H9 (cell line): ENCODE data around the gene ENOX1. TPM values are rescaled to one million over a fixed set of nuclear protein-coding genes. Genes with fewer than 3 reads are reported as not detected.

Source experiments
- DNase-seq: peaks from one replicate; pipeline ENCODE4 v3.0.0-alpha.2; 2017
- H2AFZ ChIP-seq: one replicate; pipeline ENCODE4 v1.6.1; 2013; ENCODE audit warnings: mild to moderate bottlenecking, low read length, control low read depth, moderate library complexity
- H2AK5ac ChIP-seq: 2 replicates; pipeline ENCODE4 v1.6.1; 2013; ENCODE audit warnings: low read length, control low read depth, mixed read lengths; ENCODE audit not compliant: insufficient read length
- H2BK120ac ChIP-seq: one replicate; pipeline ENCODE4 v1.6.1; 2013; ENCODE audit warnings: low read depth, mild to moderate bottlenecking, low read length, control low read depth, inconsistent platforms; ENCODE audit not compliant: poor library complexity, severe bottlenecking
- H2BK12ac ChIP-seq: 2 replicates; pipeline ENCODE4 v1.6.1; 2013; ENCODE audit warnings: low read length, control low read depth, mixed read lengths, low read depth; ENCODE audit not compliant: insufficient read length
- H2BK15ac ChIP-seq: 2 replicates; pipeline ENCODE4 v1.6.1; 2013; ENCODE audit warnings: low read depth, low read length, control low read depth
- H2BK20ac ChIP-seq: one replicate; pipeline ENCODE4 v1.6.1; 2013; ENCODE audit warnings: low read depth, mild to moderate bottlenecking, low read length, control low read depth, inconsistent platforms; ENCODE audit not compliant: poor library complexity, severe bottlenecking
- H2BK5ac ChIP-seq: 2 replicates; pipeline ENCODE4 v1.6.1; 2013; ENCODE audit warnings: low read length, control low read depth, mixed read lengths; ENCODE audit not compliant: insufficient read length
- H3K14ac ChIP-seq: 2 replicates; pipeline ENCODE4 v1.6.1; 2013; ENCODE audit warnings: low read length, control low read depth; ENCODE audit not compliant: insufficient read depth
- H3K18ac ChIP-seq: 2 replicates; pipeline ENCODE4 v1.6.1; 2013; ENCODE audit warnings: low read depth, mild to moderate bottlenecking, mixed read lengths, low read length, control low read depth; ENCODE audit not compliant: insufficient read length
- H3K23ac ChIP-seq: 2 replicates; pipeline ENCODE4 v1.6.1; 2013; ENCODE audit warnings: low read length, control low read depth, mixed read lengths, low read depth; ENCODE audit not compliant: insufficient read length
- H3K23me2 ChIP-seq: 2 replicates; pipeline ENCODE4 v1.6.1; 2013; ENCODE audit warnings: low read depth, mild to moderate bottlenecking, mixed read lengths, low read length, control low read depth; ENCODE audit not compliant: insufficient read length, poor library complexity, severe bottlenecking
- H3K27ac ChIP-seq: 2 replicates; pipeline ENCODE4 v1.5.1; 2013; ENCODE audit warnings: low read length, control low read depth, mixed read lengths, low read depth; ENCODE audit not compliant: insufficient read length
- H3K27me3 ChIP-seq: 2 replicates; pipeline ENCODE4 v1.6.1; 2013; ENCODE audit warnings: low read length, control low read depth, inconsistent platforms; ENCODE audit not compliant: insufficient read depth
- H3K4ac ChIP-seq: 2 replicates; pipeline ENCODE4 v1.6.1; 2013; ENCODE audit warnings: low read depth, mild to moderate bottlenecking, control low read depth, inconsistent platforms, low read length, moderate library complexity
- H3K4me1 ChIP-seq: 2 replicates; pipeline ENCODE4 v1.6.1; 2013; ENCODE audit warnings: low read length, control low read depth, inconsistent platforms; ENCODE audit not compliant: insufficient read depth
- H3K4me2 ChIP-seq: 2 replicates; pipeline ENCODE4 v1.6.1; 2013; ENCODE audit warnings: low read length, control low read depth, mixed read lengths; ENCODE audit not compliant: insufficient read length, insufficient read depth
- H3K56ac ChIP-seq: 2 replicates; pipeline ENCODE4 v1.6.1; 2013; ENCODE audit warnings: low read depth, mild to moderate bottlenecking, mixed read lengths, low read length, control low read depth; ENCODE audit not compliant: insufficient read length
- H3K79me1 ChIP-seq: 2 replicates; pipeline ENCODE4 v1.6.1; 2013; ENCODE audit warnings: low read depth, mild to moderate bottlenecking, moderate library complexity, low read length, control low read depth, inconsistent platforms; ENCODE audit not compliant: insufficient read depth, poor library complexity, severe bottlenecking
- H3K79me2 ChIP-seq: 2 replicates; pipeline ENCODE4 v1.6.1; 2013; ENCODE audit warnings: low read length, control low read depth, inconsistent platforms; ENCODE audit not compliant: insufficient read depth
- H3K9ac ChIP-seq: 2 replicates; pipeline ENCODE4 v1.6.1; 2013; ENCODE audit warnings: low read length, control low read depth, mixed read lengths; ENCODE audit not compliant: insufficient read length; ENCODE audit errors: extremely low read depth
- H3K9me3 ChIP-seq: one replicate; pipeline ENCODE4 v1.6.1; 2013; ENCODE audit warnings: low read depth, low read length, inconsistent platforms; ENCODE audit not compliant: control insufficient read depth
- H3T11ph ChIP-seq: one replicate; pipeline ENCODE4 v1.6.1; 2013; ENCODE audit warnings: mild to moderate bottlenecking, low read length, control low read depth, inconsistent platforms
- H4K20me1 ChIP-seq: one replicate; pipeline ENCODE4 v1.6.1; 2013; ENCODE audit not compliant: control insufficient read depth, insufficient read length, insufficient read depth
- H4K5ac ChIP-seq: 2 replicates; pipeline ENCODE4 v1.6.1; 2013; ENCODE audit warnings: low read depth, mild to moderate bottlenecking, mixed read lengths, low read length, control low read depth; ENCODE audit not compliant: insufficient read length
- H4K8ac ChIP-seq: replicated peaks from 2 replicates; pipeline ENCODE4 v1.6.1; 2013; ENCODE audit warnings: low read length, control low read depth, mixed read lengths, low read depth; ENCODE audit not compliant: insufficient read length
- H4K91ac ChIP-seq: 2 replicates; pipeline ENCODE4 v1.6.1; 2013; ENCODE audit warnings: low read depth, mild to moderate bottlenecking, moderate library complexity, mixed read lengths, low read length, control low read depth; ENCODE audit not compliant: insufficient read length
- H3K27ac Mint-ChIP-seq, 3 experiments: 2 replicates in 2 of 3; 3 replicates in 1 of 3; pipeline ENCODE4 v1.8.0; 2020 to 2021; ENCODE audit warnings: mixed read lengths in 3 of 3, mild to moderate bottlenecking in 1 of 3, moderate library complexity in 1 of 3
- H3K27me3 Mint-ChIP-seq: 2 replicates; pipeline ENCODE4 v1.8.0; 2021; ENCODE audit warnings: low read depth, mild to moderate bottlenecking, moderate library complexity, mixed read lengths
- H3K36me3 Mint-ChIP-seq, 3 experiments: 2 replicates in 2 of 3; 3 replicates in 1 of 3; pipeline ENCODE4 v1.8.0; 2020 to 2021; ENCODE audit warnings: low read depth in 3 of 3, mixed read lengths in 3 of 3; ENCODE audit not compliant: insufficient read depth in 1 of 3
- H3K4me1 Mint-ChIP-seq, 2 experiments: 2 replicates each; pipeline ENCODE4 v1.8.0; 2020; ENCODE audit warnings: mixed read lengths in 2 of 2
- H3K4me3 Mint-ChIP-seq, 2 experiments: 2 replicates in 1 of 2; 3 replicates in 1 of 2; pipeline ENCODE4 v1.8.0; 2020 to 2021; ENCODE audit warnings: mild to moderate bottlenecking in 2 of 2, mixed read lengths in 2 of 2, moderate library complexity in 1 of 2
- H3K9me3 Mint-ChIP-seq, 2 experiments: 2 replicates in 1 of 2; 3 replicates in 1 of 2; pipeline ENCODE4 v1.8.0; 2020; ENCODE audit warnings: mild to moderate bottlenecking in 2 of 2, mixed read lengths in 2 of 2, moderate library complexity in 1 of 2
- WGBS: extraction: QIAGEN DNeasy Blood & Tissue Kit; methylation state at CpG from one replicate; pipeline ENCODE4 v1.1.7; 2013; ENCODE audit warnings: missing lambda C conversion rate, low lambda C conversion rate, mixed read lengths; ENCODE audit not compliant: insufficient read length; ENCODE audit errors: extremely low coverage; 5-methylcytosine and 5-hydroxymethylcytosine counted together
- total RNA-seq: library from RNA; stranded (reverse); gene quantifications from 2 replicates; pipeline ENCODE4 v1.2.1, GENCODE V29; 2021
- TF ChIP-seq, protein P1 (sequence below): fragments of 200-600 bp; sonication (generic); conservative IDR thresholded peaks from 3 replicates; pipeline ENCODE4 v1.8.0; 2021; ENCODE audit warnings: antibody characterized with exemption, mild to moderate bottlenecking

ENOX1 gene
- total RNA-seq, 1 experiment from 2014 or later: 0.24 TPM

DNA sequence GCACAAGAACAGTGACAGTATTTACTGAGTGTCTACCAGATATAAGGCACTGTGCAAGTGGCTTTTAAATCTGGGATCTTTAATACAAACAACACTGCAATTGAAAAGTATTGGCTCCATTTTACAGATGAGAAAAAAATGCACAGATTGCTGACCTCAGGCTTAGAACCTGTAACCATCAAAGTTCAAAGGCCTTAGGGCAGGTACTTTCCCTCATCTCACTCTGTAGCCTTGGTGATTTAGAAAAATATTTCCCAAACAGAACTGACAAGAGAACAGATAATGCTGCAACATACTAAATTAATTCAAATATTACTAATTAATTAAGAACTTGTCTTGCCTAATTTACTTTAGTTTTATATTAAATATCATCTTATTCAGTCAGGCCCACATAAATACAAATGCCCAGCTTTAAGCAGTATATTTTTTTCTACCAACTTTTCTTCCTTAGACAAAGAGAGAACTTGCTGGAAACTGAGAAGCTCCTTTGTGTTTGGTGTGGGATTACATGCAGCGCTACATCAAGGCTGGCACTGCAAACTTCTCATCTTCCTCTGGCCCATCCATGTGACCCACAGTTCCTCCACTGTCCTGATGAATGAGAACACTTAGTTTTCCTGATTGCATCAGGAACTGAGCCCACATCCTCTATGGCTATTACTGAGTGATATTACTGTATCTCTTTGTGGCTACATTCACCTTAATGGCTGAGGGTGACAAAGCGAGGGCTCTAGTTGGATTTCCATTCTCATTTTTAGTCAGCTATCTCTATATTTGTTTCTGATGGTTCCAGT, 302.1 kb downstream of the ENOX1 start:
- Mint-ChIP-seq H3K36me3 (no peaks in the 10 kb centered on the region), H3K27ac (no peak overlapping the region), H3K9me3 (no peaks in the 10 kb centered on the region), H3K4me1 (peaks cover 5% of the 10 kb centered on the region in 2 experiments; a peak in 3 of 4 replicates), H3K27me3 (no peaks in the 10 kb centered on the region), H3K4me3 (no peak overlapping the region)
- no peaks in the 10 kb centered on the region for H3K9me3 ChIP-seq
- H3K4ac ChIP-seq: no peak overlapping the region
- H2BK120ac ChIP-seq: peak overlapping the region; percentile 36
- TF ChIP-seq, protein P1, sequence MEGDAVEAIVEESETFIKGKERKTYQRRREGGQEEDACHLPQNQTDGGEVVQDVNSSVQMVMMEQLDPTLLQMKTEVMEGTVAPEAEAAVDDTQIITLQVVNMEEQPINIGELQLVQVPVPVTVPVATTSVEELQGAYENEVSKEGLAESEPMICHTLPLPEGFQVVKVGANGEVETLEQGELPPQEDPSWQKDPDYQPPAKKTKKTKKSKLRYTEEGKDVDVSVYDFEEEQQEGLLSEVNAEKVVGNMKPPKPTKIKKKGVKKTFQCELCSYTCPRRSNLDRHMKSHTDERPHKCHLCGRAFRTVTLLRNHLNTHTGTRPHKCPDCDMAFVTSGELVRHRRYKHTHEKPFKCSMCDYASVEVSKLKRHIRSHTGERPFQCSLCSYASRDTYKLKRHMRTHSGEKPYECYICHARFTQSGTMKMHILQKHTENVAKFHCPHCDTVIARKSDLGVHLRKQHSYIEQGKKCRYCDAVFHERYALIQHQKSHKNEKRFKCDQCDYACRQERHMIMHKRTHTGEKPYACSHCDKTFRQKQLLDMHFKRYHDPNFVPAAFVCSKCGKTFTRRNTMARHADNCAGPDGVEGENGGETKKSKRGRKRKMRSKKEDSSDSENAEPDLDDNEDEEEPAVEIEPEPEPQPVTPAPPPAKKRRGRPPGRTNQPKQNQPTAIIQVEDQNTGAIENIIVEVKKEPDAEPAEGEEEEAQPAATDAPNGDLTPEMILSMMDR: no peak
- no peaks in the 10 kb centered on the region for H3K23me2 ChIP-seq
- H3K79me1 ChIP-seq: no peaks in the 10 kb centered on the region
- no peak overlapping the region for H3K14ac ChIP-seq
- no peak overlapping the region for H4K8ac ChIP-seq
- no peaks in the 10 kb centered on the region for H4K20me1 ChIP-seq
- no peak overlapping the region for H3K23ac ChIP-seq
- no CpG with 5 or more reads among the region's 2 CpGs for WGBS
- no peaks in the 10 kb centered on the region for H3K4me1 ChIP-seq
- no peak overlapping the region for H2BK15ac ChIP-seq
- no peak overlapping the region for H3K4me2 ChIP-seq
- H4K5ac ChIP-seq: no peak overlapping the region
- no peak overlapping the region for H3K27ac ChIP-seq
- H4K91ac ChIP-seq: no peak overlapping the region
- DNase-seq: no peak
- H3K27me3 ChIP-seq: no peaks in the 10 kb centered on the region
- H2BK5ac ChIP-seq: no peak overlapping the region
- no peak overlapping the region for H2BK12ac ChIP-seq
- no peak overlapping the region for H2AFZ ChIP-seq
- H3K79me2 ChIP-seq: no peaks in the 10 kb centered on the region
- no peak overlapping the region for H3K9ac ChIP-seq
- H2AK5ac ChIP-seq: no peak overlapping the region
- H3T11ph ChIP-seq: no peak overlapping the region
- no peak overlapping the region for H2BK20ac ChIP-seq
- H3K18ac ChIP-seq: no peak overlapping the region
- no peak overlapping the region for H3K56ac ChIP-seq
